HG03571 (cell line): ENCODE data around the gene SLC39A1.

Experiments
- ATAC-seq: cut with Tn5 transposase; IDR thresholded peaks from one replicate; pipeline ENCODE4 v1.9.1; 2021; ENCODE audit not compliant: unreplicated experiment

The SLC39A1 gene

GRCh38 chr1:153977250-153978240 is 14.2 kb upstream of the SLC39A1 start, which contains the start of gene JTB:
Gene JTB (minus strand): TSS chr1:153977674. CDS start chr1:153977252, 422 bp downstream.
- peak; percentile 73 for ATAC-seq

DNA sequence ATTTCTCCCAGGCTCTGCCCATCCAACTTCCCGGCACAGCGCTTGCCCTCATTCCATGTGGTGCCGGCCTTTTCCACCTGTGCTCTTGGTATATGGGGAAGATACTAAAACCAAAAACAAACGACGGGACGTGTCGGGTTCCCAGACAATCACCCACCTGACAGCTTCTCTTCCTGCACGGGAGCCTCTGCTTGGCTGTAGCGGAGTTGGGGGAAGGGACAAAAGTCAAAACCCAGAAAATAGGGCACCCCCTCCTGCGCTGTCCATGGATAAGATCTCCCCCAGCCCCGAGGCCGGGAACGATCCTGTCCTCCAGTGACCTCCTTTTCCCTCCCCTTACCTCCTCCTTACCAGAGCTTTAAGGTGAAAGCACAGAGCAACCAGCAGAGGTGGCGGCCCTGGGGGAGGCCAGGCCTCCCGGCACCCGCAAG is 13.5 kb upstream of the SLC39A1 start:
- ATAC-seq, result no peak

DNA sequence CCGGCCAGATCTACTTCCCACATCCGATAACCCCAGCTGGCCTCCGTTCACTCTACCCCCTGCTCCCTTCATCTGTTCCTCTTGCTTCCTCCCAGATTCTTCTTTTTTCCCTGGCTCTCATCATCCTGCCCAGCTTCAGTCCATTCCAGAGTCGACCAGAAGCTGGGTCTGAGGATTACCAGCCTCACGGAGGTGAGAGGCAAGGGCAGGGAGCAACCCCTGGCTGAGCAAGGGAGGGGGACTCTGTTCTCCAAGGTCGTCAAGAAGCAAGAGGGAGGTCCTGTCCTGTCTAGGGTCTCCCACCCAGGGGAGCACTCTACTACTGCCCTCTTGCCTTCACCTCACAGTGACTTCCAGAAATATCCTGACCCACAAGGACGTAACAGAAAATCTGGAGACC is 10.2 kb upstream of the SLC39A1 start:
- no peak for ATAC-seq

DNA sequence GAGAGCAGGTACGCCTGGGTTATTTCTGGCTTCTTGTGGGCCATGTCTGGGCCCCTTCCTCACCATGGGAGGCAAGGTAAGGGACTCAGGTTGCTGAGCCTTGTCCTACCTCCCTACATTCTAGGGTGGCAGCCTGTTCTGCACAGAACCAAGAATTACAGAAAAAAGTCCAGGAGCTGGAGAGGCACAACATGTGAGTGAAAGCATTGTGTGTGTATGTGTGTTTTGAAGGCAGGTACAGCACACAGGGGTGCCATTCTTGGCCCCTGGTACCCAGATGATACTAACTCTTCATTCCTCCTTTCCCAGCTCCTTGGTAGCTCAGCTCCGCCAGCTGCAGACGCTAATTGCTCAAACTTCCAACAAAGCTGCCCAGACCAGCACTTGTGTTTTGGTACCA is 9.7 kb upstream of the SLC39A1 start:
- no peak for ATAC-seq

DNA sequence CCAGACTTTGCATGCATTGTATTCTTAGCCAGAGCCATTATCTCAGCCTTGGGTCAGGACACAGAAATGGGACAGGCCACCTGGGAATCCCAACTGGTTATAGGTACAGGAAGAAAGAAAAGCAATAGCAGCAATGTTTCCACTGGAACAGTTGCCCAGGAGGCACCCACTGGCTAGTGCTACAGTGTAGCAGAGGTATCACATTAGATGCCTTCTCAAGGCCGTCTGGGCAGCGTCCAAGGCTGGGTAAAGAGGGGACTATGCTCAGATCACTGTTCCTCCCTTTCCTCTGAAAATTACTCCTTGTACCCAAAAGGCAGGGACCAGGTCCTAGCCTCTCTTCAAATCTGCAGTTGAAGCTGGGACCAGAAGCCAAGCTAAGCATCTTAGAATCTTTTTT is 7.0 kb upstream of the SLC39A1 start:
- ATAC-seq, result no peak

- ATAC-seq, result no peak
Observed at GRCh38 chr1:153968972-153969371, 5.6 kb upstream of the SLC39A1 start.

GRCh38 chr1:153968408-153968807 is 5.1 kb upstream of the SLC39A1 start:
- no peak for ATAC-seq

GRCh38 chr1:153968000-153968363 is 4.6 kb upstream of the SLC39A1 start:
- no peak for ATAC-seq

- peak; percentile 61 for ATAC-seq
Observed at GRCh38 chr1:153967107-153967999, 4.0 kb upstream of the SLC39A1 start, which contains the start of gene CREB3L4. Gene CREB3L4 (plus strand): TSS chr1:153967902. CDS start chr1:153968526, 624 bp downstream.

- ATAC-seq, result peak; percentile 2
Observed at GRCh38 chr1:153963850-153964331, 554 bp upstream of the SLC39A1 start.

DNA sequence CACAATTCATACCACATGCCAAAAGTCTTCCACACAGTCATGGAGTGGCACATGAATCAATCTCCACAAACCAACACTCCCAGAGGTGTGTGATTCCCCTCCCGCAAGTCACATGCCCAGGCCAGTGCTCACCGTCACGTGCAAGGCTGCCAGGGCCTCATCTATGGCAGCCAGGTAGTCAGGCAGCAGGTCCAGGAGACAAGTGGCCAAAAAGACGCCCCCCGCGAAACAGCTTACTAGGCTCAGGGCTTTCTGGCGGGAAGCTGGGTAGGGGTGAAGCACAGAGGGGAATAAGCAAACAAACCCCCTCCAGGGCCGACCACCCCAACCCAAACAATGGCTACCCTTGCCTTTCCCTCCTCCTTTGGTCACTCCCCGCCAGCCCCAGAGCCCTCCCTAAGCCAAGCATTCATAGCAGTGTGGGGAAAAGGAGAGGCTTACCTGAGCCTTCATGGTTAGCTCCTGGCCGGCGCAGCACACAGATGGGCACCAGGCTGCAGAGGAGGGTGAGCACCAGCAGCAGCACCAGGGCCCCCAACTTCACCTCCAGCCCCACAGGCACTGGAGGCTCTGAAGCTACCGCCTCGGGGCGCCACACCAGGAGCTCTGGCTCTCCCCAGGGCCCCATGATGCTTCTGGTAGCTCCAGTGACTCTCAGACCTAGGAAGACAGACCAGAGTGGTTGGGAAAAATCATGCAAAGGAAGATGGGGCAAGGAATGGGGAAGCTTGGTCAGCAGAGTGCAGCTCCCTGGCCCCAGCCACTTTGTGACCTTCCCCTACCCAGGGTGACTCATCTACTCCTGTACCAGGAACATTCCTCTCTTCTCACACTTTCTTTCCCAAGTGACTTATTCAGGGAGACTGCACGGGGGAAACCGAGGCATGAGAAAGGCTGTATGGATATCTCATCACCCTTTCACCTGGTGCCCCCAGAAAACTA is 978 bp downstream of the SLC39A1 start:
- ATAC-seq, result no peak

DNA sequence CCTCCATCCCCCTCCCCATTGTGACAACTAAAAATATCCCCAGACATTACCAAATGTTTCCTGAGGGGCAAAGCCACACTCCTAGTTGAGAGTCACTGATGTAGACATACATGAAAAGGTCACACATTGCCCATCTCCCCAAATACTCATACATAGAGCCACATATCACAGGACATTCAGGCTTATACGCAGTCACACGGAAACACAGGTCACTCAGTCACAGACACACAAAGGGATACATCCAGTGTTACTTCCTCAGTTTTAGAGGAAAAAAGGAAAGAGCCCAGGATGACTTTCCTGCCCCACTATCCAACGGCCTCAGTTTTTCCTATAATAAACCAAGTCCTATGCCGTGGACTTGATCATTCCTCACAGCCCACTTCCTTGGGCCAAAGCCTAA is 1.9 kb downstream of the SLC39A1 start:
- no peak for ATAC-seq

GRCh38 chr1:153960206-153960605 is 3.1 kb downstream of the SLC39A1 start:
- no peak for ATAC-seq

DNA sequence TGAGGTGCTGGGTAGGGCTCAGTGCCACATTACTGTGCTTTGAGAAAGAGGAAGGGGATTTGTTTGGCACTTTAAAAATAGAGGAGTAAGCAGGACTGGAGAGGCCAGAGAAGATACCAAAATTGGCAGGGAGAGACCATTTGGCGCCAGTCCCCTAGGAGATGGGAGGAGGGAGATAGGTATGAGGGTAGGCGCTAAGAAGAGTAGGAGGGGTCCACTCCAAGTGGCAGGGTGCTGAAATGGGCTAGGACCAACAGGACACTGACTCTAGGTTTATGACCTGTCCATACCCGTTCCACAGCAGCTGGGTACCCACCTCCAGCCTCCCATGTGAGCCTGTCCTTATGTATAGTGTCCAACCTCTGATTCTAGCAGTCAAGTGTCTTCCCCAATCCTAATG is 3.9 kb downstream of the SLC39A1 start:
- ATAC-seq, result no peak

DNA sequence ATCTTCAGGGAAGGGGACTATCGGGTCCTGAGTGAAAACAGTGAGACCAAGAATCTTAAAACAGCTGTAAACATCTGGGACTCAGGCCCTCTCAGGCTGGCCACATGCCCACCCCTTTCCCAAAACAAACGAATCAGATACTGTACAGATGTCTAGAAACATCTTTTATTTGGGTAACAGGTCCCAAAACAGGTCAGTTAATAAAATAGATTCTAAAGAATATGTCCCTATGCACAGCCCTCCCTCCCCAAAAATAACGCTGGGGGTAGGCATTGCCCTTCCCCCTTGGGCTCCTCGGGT is 4.4 kb downstream of the SLC39A1 start:
- ATAC-seq, result peak; percentile 1

- ATAC-seq, result peak; percentile 75
Observed at GRCh38 chr1:153958111-153958960, 5.0 kb downstream of the SLC39A1 start, which contains the start of gene CRTC2. Gene CRTC2 (minus strand): TSS chr1:153958612. CDS start chr1:153958497, 115 bp downstream.

- peak; percentile 25 for ATAC-seq
Observed at GRCh38 chr1:153957744-153958110, 5.6 kb downstream of the SLC39A1 start.

- no peak for ATAC-seq
Observed at GRCh38 chr1:153956997-153957715, 6.2 kb downstream of the SLC39A1 start.

GRCh38 chr1:153954826-153955225 is 8.5 kb downstream of the SLC39A1 start:
- ATAC-seq, result no peak
